Activated T-helper 1 cell treated with anti-CD3 and anti-CD28 coated beads, Interleukin-12 subunit alpha, Interleukin-12 subunit beta, Interleukin-2, Interleukin-4 antibody, amounts not matched to agents 30 ng/mL and 10 ng/mL and 1 ng/mL, durations not matched to agents 14 hours and 24 hours and 36 hours (primary cell): ENCODE measurements around the gene RNASEH2A. TPM values are rescaled to one million over a fixed set of nuclear protein-coding genes. Genes with fewer than 3 reads are reported as not detected.
"Not testable (repeated sequence)": the region's sequence is repeated elsewhere in the genome, so short reads cannot be mapped to it uniquely, and the experiment has no call there.

Source experiments
- DNase-seq: peaks from one replicate; pipeline ENCODE4 v3.0.0; 2021; ENCODE audit warnings: low spot score
- H3K27ac Mint-ChIP-seq: one replicate; pipeline ENCODE4 v1.8.0; 2021; ENCODE audit warnings: mild to moderate bottlenecking, mixed read lengths
- H3K27me3 Mint-ChIP-seq: one replicate; pipeline ENCODE4 v1.8.0; 2022; ENCODE audit warnings: mild to moderate bottlenecking, moderate library complexity, mixed read lengths; ENCODE audit not compliant: insufficient read depth
- H3K36me3 Mint-ChIP-seq: one replicate; pipeline ENCODE4 v1.8.0; 2021; ENCODE audit warnings: low read depth, mixed read lengths
- H3K4me1 Mint-ChIP-seq: one replicate; pipeline ENCODE4 v1.8.0; 2021; ENCODE audit warnings: low read depth, mixed read lengths
- H3K4me3 Mint-ChIP-seq: one replicate; pipeline ENCODE4 v1.8.0; 2021; ENCODE audit warnings: mild to moderate bottlenecking, moderate library complexity, mixed read lengths
- H3K9me3 Mint-ChIP-seq: one replicate; pipeline ENCODE4 v1.8.0; 2021; ENCODE audit warnings: mixed read lengths
- intact Hi-C: fragments of 100-400 bp; cut with micrococcal nuclease; formaldehyde crosslinking; loops from one replicate; pipeline ENCODE4 v1.15.1; 2024
- total RNA-seq: library from RNA; stranded (reverse); gene quantifications from 2 replicates; pipeline ENCODE4 v1.2.3, GENCODE V29; 2022

RNASEH2A gene
- total RNA-seq, 1 donor from 2014 or later, result 36.1 TPM

GRCh38 chr19:12792051-12792852 lies 14.1 kb upstream of the RNASEH2A start:
- Mint-ChIP-seq H3K27ac (peak overlapping the region; percentile 97), H3K4me3 (peak overlapping the region; percentile 97), H3K36me3 (peaks cover 17% of the 10 kb centered on the region), H3K9me3 (no peaks in the 10 kb centered on the region), H3K4me1 (peaks cover 44% of the 10 kb centered on the region), H3K27me3 (no peaks in the 10 kb centered on the region)
- intact Hi-C loops, result loop anchor here (5.0 kb wide), 1 partner anchor 1705 kb away; the partner anchor contains the start of gene LDLR
- peak; percentile 73 for DNase-seq

GRCh38 chr19:12792853-12793289 lies 13.5 kb upstream of the RNASEH2A start:
- Mint-ChIP-seq H3K4me1 (peaks cover 44% of the 10 kb centered on the region), H3K4me3 (peak overlapping the region; percentile 97), H3K27me3 (no peaks in the 10 kb centered on the region), H3K27ac (peak overlapping the region; percentile 97), H3K36me3 (peaks cover 17% of the 10 kb centered on the region), H3K9me3 (no peaks in the 10 kb centered on the region)
- intact Hi-C loops, result loop anchor here (5.0 kb wide), 1 partner anchor 1706 kb away; the partner anchor contains the start of gene LDLR
- DNase-seq, result no peak

GRCh38 chr19:12793290-12794195 lies 12.8 kb upstream of the RNASEH2A start:
- Mint-ChIP-seq H3K4me1 (peaks cover 44% of the 10 kb centered on the region), H3K9me3 (no peaks in the 10 kb centered on the region), H3K27me3 (no peaks in the 10 kb centered on the region), H3K27ac (peak overlapping the region; percentile 97), H3K4me3 (peak overlapping the region; percentile 97), H3K36me3 (peaks cover 17% of the 10 kb centered on the region)
- intact Hi-C loops, result loop anchor here (1.0 to 5.0 kb wide), 2 partner anchors 73 to 1706 kb away; partner anchors contain the start of gene LDLR
- DNase-seq, result peak; percentile 93

GRCh38 chr19:12794196-12794941 lies 12.0 kb upstream of the RNASEH2A start:
- intact Hi-C loops, result loop anchor here (1.0 to 5.0 kb wide), 2 partner anchors 74 to 1707 kb away; partner anchors contain the start of gene LDLR
- no peak for DNase-seq
- peaks cover 36% of the 10 kb centered on the region for H3K4me1 Mint-ChIP-seq

GRCh38 chr19:12794971-12795381 lies 11.4 kb upstream of the RNASEH2A start:
- Mint-ChIP-seq H3K27ac (peak overlapping the region; percentile 96), H3K27me3 (no peaks in the 10 kb centered on the region), H3K36me3 (peaks cover 24% of the 10 kb centered on the region), H3K4me1 (peaks cover 36% of the 10 kb centered on the region), H3K9me3 (no peaks in the 10 kb centered on the region), H3K4me3 (peak overlapping the region; percentile 85)
- no peak for DNase-seq
- intact Hi-C loops, result loop anchor here (1.0 to 5.0 kb wide), 2 partner anchors 75 to 1708 kb away; partner anchors contain the start of gene LDLR

More at GRCh38 chr19:12794196-12794941, 12.0 kb upstream of the RNASEH2A start:
- H3K9me3 Mint-ChIP-seq, result no peaks in the 10 kb centered on the region
- peak overlapping the region; percentile 85 for H3K4me3 Mint-ChIP-seq
- H3K27ac Mint-ChIP-seq, result peak overlapping the region; percentile 96
- H3K36me3 Mint-ChIP-seq, result peaks cover 19% of the 10 kb centered on the region
- no peaks in the 10 kb centered on the region for H3K27me3 Mint-ChIP-seq

- H3K9me3 Mint-ChIP-seq, result no peaks in the 10 kb centered on the region
- peaks cover 29% of the 10 kb centered on the region for H3K36me3 Mint-ChIP-seq
- intact Hi-C loops, result loop anchor here (1.0 kb wide), 4 partner anchors 19 to 51 kb away; no protein-coding TSS in a partner anchor
- peaks cover 35% of the 10 kb centered on the region for H3K4me1 Mint-ChIP-seq
- no peaks in the 10 kb centered on the region for H3K27me3 Mint-ChIP-seq
- DNase-seq, result peak; percentile 75
- peak overlapping the region; percentile 72 for H3K4me3 Mint-ChIP-seq
- peak overlapping the region; percentile 88 for H3K27ac Mint-ChIP-seq
Observed at GRCh38 chr19:12796146-12797071, 10.0 kb upstream of the RNASEH2A start.

GRCh38 chr19:12797141-12797587 lies 9.2 kb upstream of the RNASEH2A start:
- no peaks in the 10 kb centered on the region for H3K9me3 Mint-ChIP-seq
- DNase-seq, result no peak
- H3K27me3 Mint-ChIP-seq, result no peaks in the 10 kb centered on the region
- H3K27ac Mint-ChIP-seq, result no peak overlapping the region
- no peak overlapping the region for H3K4me3 Mint-ChIP-seq
- peaks cover 37% of the 10 kb centered on the region for H3K4me1 Mint-ChIP-seq
- intact Hi-C loops, result no loop called here
- peaks cover 29% of the 10 kb centered on the region for H3K36me3 Mint-ChIP-seq

GRCh38 chr19:12797607-12798006 lies 8.8 kb upstream of the RNASEH2A start:
- DNase-seq, intact Hi-C loops, H3K27ac Mint-ChIP-seq, H3K4me3 Mint-ChIP-seq, H3K27me3 Mint-ChIP-seq, H3K9me3 Mint-ChIP-seq: not testable (repeated sequence)
- H3K36me3 Mint-ChIP-seq, result peaks cover 27% of the 10 kb centered on the region
- peaks cover 41% of the 10 kb centered on the region for H3K4me1 Mint-ChIP-seq

GRCh38 chr19:12799742-12800465 lies 6.5 kb upstream of the RNASEH2A start:
- DNase-seq, result no peak
- intact Hi-C loops, result no loop called here
- H3K4me3 Mint-ChIP-seq, result peak overlapping the region; percentile 87
- H3K4me1 Mint-ChIP-seq, result peaks cover 33% of the 10 kb centered on the region
- H3K27ac Mint-ChIP-seq, result no peak overlapping the region
- H3K9me3 Mint-ChIP-seq, result no peaks in the 10 kb centered on the region
- H3K27me3 Mint-ChIP-seq, result no peaks in the 10 kb centered on the region
- H3K36me3 Mint-ChIP-seq, result peaks cover 17% of the 10 kb centered on the region

- DNase-seq, result no peak
- H3K36me3 Mint-ChIP-seq, result peaks cover 17% of the 10 kb centered on the region
- no peaks in the 10 kb centered on the region for H3K9me3 Mint-ChIP-seq
- H3K4me3 Mint-ChIP-seq, result peak overlapping the region; percentile 87
- intact Hi-C loops, result no loop called here
- peak overlapping the region; percentile 80 for H3K27ac Mint-ChIP-seq
- no peaks in the 10 kb centered on the region for H3K27me3 Mint-ChIP-seq
- H3K4me1 Mint-ChIP-seq, result peaks cover 32% of the 10 kb centered on the region
Observed at GRCh38 chr19:12800466-12800770, 6.0 kb upstream of the RNASEH2A start.

- intact Hi-C loops, result no loop called here
Observed at GRCh38 chr19:12800923-12801465, 5.4 kb upstream of the RNASEH2A start.

More at GRCh38 chr19:12800923-12801465, 5.4 kb upstream of the RNASEH2A start:
- DNase-seq, result no peak
- H3K27me3 Mint-ChIP-seq, result no peaks in the 10 kb centered on the region
- peak overlapping the region; percentile 80 for H3K27ac Mint-ChIP-seq
- H3K4me3 Mint-ChIP-seq, result peak overlapping the region; percentile 87
- H3K36me3 Mint-ChIP-seq, result peaks cover 17% of the 10 kb centered on the region
- H3K9me3 Mint-ChIP-seq, result no peaks in the 10 kb centered on the region
- H3K4me1 Mint-ChIP-seq, result peaks cover 29% of the 10 kb centered on the region
